Type B pancreatic cell (in vitro differentiated cells): ENCODE results near the gene TMEM156. TPM values are rescaled to one million over a fixed set of nuclear protein-coding genes. Genes with fewer than 3 reads are reported as not detected.

Source experiments
- DNase-seq: peaks from one replicate; pipeline ENCODE4 v3.0.0; 2021; ENCODE audit warnings: mixed read lengths; ENCODE audit not compliant: unreplicated experiment; ENCODE audit errors: extremely low spot score
- H3K27ac Mint-ChIP-seq: 2 replicates; pipeline ENCODE4 v1.8.0; 2021; ENCODE audit warnings: mild to moderate bottlenecking, mixed read lengths
- H3K27me3 Mint-ChIP-seq: 2 replicates; pipeline ENCODE4 v1.8.0; 2021; ENCODE audit warnings: mixed read lengths
- H3K36me3 Mint-ChIP-seq: 2 replicates; pipeline ENCODE4 v1.8.0; 2021; ENCODE audit warnings: mixed read lengths
- H3K4me1 Mint-ChIP-seq: one replicate; pipeline ENCODE4 v1.8.0; 2021; ENCODE audit warnings: mixed read lengths; ENCODE audit not compliant: unreplicated experiment
- H3K4me3 Mint-ChIP-seq: 2 replicates; pipeline ENCODE4 v1.8.0; 2021; ENCODE audit warnings: mild to moderate bottlenecking, mixed read lengths
- H3K9me3 Mint-ChIP-seq: 2 replicates; pipeline ENCODE4 v1.8.0; 2021; ENCODE audit warnings: mixed read lengths
- total RNA-seq: library from RNA; stranded (reverse); gene quantifications from 2 replicates; pipeline ENCODE4 v1.2.1, GENCODE V29; 2021; ENCODE audit warnings: low replicate concordance
- TF ChIP-seq, protein P1 (sequence below): fragments of 200-600 bp; sonication (generic); conservative IDR thresholded peaks from 2 replicates; pipeline ENCODE4 v1.5.0; 2021; ENCODE audit warnings: antibody characterized with exemption, mild to moderate bottlenecking

The TMEM156 gene
- total RNA-seq, 1 donor from 2014 or later, result not detected

DNA sequence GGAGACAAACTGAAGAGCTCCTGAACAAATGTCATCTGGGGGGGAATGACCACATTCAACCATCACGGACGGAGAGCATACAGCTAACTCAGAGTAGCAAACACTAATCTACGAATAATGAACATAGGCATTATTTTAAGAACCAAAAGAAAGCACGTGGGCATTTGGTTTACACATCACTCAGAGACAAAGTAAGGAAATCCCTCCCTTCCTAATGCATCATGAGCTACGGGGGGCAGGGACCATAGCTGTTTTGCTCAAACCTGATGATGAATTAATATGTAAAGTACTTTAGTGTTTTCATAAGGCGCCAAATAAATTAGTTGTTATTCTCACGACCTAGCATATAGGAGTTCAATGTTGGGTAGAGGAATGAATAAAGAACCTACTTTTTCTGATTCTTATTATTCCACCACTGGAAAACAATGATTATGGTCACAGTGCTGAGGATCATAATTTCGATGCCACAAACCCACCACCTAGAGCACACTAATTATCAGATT lies 11.7 kb upstream of the TMEM156 start:
- DNase-seq, result no peak
- Mint-ChIP-seq H3K4me3 (peak overlapping the region; percentile 92), H3K27me3 (no peaks in the 10 kb centered on the region), H3K27ac (peak overlapping the region; percentile 92), H3K9me3 (no peaks in the 10 kb centered on the region), H3K36me3 (peaks cover 4% of the 10 kb centered on the region), H3K4me1 (peaks cover 32% of the 10 kb centered on the region)
- TF ChIP-seq, protein P1, sequence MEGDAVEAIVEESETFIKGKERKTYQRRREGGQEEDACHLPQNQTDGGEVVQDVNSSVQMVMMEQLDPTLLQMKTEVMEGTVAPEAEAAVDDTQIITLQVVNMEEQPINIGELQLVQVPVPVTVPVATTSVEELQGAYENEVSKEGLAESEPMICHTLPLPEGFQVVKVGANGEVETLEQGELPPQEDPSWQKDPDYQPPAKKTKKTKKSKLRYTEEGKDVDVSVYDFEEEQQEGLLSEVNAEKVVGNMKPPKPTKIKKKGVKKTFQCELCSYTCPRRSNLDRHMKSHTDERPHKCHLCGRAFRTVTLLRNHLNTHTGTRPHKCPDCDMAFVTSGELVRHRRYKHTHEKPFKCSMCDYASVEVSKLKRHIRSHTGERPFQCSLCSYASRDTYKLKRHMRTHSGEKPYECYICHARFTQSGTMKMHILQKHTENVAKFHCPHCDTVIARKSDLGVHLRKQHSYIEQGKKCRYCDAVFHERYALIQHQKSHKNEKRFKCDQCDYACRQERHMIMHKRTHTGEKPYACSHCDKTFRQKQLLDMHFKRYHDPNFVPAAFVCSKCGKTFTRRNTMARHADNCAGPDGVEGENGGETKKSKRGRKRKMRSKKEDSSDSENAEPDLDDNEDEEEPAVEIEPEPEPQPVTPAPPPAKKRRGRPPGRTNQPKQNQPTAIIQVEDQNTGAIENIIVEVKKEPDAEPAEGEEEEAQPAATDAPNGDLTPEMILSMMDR, result no peak

DNA sequence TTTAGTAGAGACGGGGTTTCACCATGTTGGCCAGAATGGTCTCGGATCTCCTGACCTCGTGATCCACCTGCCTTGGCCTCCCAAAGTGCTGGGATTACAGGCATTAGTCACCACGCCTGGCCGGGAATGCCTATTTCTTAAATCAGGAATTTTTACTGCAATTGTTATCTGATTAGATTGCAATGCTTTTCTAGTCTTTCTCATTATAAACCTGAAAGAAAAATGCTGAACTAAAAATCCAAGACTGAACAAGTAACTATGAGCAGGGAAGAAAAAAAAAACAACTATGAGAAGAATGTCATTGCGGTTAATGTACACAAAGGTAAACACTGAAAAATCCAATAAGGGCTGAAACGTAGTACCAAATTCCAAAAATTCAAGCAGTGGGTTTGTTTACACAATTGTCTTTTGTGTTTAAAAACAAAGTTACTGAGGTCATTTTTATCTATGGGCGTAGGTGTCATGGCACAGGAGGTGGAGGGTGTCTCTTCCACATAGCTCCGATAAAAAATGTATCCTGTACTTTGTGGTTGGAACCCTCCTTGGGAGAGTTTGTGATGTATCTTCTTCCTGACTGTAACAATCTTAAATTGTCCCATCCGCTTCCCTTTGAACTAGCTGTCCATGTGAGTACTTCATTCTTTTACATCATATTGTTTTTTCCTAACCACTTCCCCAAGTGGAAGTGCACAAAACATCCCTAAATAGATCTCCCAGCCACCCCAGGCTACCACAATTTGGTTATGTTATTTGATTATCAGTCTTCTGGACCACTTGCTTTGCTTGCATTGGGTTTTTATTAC lies 11.1 kb upstream of the TMEM156 start:
- H3K36me3 Mint-ChIP-seq, result peaks cover 4% of the 10 kb centered on the region
- peak overlapping the region; percentile 92 for H3K4me3 Mint-ChIP-seq
- H3K27me3 Mint-ChIP-seq, result no peaks in the 10 kb centered on the region
- H3K4me1 Mint-ChIP-seq, result peaks cover 33% of the 10 kb centered on the region
- H3K9me3 Mint-ChIP-seq, result no peaks in the 10 kb centered on the region
- DNase-seq, result no peak
- TF ChIP-seq, protein P1, result no peak
- peak overlapping the region; percentile 92 for H3K27ac Mint-ChIP-seq

DNA sequence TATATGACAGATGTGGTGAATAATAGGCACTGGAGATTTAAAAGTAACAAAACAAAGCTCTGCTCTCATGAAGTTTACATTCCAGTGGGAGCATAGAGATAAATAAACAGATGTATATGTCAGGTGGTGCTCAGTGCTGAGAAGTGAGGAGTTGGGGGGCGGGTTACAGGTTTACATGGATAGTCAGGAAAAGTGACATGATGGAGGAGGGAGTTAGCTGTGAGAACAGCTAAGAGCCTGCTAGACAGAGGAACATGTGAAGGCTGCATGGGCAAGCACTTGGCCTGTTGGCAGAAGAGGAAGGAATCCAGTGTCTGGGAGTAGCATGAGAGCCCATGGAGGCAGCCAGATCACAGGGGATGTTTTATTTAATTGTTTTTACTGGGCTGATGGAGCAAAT lies 10.2 kb upstream of the TMEM156 start:
- peaks cover 34% of the 10 kb centered on the region for H3K4me1 Mint-ChIP-seq
- H3K27ac Mint-ChIP-seq, result peak overlapping the region; percentile 7
- no peaks in the 10 kb centered on the region for H3K27me3 Mint-ChIP-seq
- no peak for DNase-seq
- H3K4me3 Mint-ChIP-seq, result peak overlapping the region; percentile 71
- no peaks in the 10 kb centered on the region for H3K36me3 Mint-ChIP-seq
- no peaks in the 10 kb centered on the region for H3K9me3 Mint-ChIP-seq
- TF ChIP-seq, protein P1, result no peak

- no peaks in the 10 kb centered on the region for H3K9me3 Mint-ChIP-seq
- no peak overlapping the region for H3K27ac Mint-ChIP-seq
- TF ChIP-seq, protein P1, result no peak
- H3K27me3 Mint-ChIP-seq, result no peaks in the 10 kb centered on the region
- H3K36me3 Mint-ChIP-seq, result no peaks in the 10 kb centered on the region
- H3K4me1 Mint-ChIP-seq, result peaks cover 31% of the 10 kb centered on the region
- no peak overlapping the region for H3K4me3 Mint-ChIP-seq
- no peak for DNase-seq
Measured at GRCh38 chr4:39039108-39039507, 6.9 kb upstream of the TMEM156 start.

- H3K4me3 Mint-ChIP-seq, result no peak overlapping the region
- H3K36me3 Mint-ChIP-seq, result no peaks in the 10 kb centered on the region
- H3K27ac Mint-ChIP-seq, result peak overlapping the region; percentile 32
- H3K9me3 Mint-ChIP-seq, result no peaks in the 10 kb centered on the region
- H3K4me1 Mint-ChIP-seq, result peaks cover 19% of the 10 kb centered on the region
- DNase-seq, result no peak
- H3K27me3 Mint-ChIP-seq, result no peaks in the 10 kb centered on the region
- TF ChIP-seq, protein P1, result no peak
Measured at GRCh38 chr4:39037941-39038340, 5.7 kb upstream of the TMEM156 start.
